GM21717 (cell line): ENCODE measurements around the gene ATP2A3.

ENCODE experiments used
- ATAC-seq: cut with Tn5 transposase; IDR thresholded peaks from one replicate; pipeline ENCODE4 v1.9.1; 2021; ENCODE audit warnings: mild to moderate bottlenecking, moderate library complexity; ENCODE audit not compliant: unreplicated experiment

Gene ATP2A3

DNA sequence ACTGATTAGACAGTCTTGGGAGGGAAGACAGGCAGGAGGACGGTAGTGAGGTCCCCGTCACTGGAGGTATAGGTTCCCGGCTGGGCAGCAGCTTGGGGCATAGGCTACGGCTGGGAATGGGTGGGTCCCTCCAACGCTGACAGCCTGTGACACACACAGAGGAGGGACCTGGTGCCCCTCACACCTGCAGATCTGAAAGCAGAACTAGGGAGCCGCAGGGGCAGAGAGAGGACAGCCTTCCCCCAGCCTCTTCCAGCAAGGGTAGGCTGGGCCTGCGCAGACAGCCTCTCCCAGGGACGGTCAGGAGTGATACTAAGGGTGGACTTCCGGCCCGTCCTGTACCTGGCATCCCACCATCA is 49.9 kb downstream of the ATP2A3 start:
- peak; percentile 42 for ATAC-seq

GRCh38 chr17:3913531-3914311 is 50.5 kb downstream of the ATP2A3 start:
- ATAC-seq = peak; percentile 29

DNA sequence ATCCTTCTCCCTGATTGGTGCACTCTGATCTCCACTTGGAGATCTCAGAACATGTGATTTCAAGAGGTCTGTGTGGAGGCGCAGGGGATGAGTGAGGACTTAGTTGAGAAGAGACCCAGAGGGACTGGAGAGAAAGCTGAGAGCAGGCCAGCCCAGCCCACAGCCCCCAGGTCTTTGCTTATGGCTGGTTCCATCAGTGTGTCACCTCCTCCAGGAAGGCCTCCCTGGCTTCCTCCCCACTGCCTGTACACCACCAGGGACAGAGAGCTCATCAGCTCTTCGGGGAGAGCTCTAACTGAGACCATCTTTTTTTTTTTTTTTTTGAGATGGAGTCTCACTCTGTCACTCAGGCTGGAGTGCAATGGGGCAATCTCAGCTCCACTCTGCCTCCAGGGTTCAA is 51.4 kb downstream of the ATP2A3 start:
- no peak for ATAC-seq

DNA sequence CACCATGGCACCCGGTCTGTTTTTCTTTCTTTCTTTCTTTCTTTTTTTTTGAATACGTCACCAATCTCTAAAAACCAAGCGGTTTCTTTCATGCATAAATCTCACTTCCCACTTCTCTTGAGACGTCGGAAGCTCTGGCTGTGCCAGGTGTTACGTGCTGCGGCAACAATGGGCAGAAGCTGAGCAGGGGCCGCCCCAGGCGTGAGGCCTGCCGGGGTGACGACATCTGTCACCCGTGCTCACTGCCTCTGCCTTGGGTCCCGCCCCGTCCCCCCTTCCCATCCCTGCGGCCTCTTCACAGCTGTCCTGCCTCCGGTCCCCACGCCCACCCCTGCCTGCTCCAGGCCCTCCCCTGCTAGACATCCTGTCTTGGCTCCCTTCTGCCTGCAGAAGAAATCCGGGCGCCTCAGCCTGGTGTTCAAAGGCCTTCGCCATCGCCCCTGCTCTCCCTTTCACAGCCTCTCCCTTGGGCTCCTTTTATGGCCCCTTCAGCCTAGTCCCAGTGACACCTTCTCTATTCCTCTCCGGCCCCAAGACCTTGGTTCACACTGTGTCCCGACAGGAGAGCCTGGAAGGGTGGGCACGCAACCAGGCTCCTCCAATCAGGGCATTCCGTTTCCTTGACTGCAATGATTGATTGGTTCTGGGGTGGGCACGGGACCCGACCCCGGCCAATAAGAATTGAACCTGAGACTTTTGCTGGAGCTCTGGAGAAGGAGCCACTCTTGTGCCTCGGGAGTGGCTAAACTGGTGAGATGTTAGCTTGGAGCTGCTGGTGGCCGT is 52.8 kb downstream of the ATP2A3 start:
- ATAC-seq = peak; percentile 72

GRCh38 chr17:3910420-3911270 is 53.6 kb downstream of the ATP2A3 start:
- ATAC-seq = no peak

DNA sequence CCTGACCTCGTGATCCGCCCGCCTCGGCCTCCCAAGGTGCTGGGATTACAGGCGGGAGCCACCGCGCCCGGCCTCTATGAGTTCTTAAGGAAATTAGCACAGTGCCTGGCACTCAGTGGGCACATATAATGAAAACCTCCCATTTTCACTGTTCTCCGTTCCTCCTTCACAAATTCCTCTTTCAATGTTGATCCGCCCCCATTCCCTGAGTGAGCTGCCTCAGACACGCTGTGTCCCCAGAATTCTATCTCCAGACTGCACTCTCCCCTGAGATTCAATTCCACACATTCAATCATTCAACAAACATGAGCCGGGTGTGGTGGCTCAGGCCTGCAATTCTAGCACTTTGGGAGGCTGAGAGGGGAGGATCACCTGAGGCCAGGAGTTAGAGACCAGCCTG is 55.0 kb downstream of the ATP2A3 start:
- no peak for ATAC-seq

DNA sequence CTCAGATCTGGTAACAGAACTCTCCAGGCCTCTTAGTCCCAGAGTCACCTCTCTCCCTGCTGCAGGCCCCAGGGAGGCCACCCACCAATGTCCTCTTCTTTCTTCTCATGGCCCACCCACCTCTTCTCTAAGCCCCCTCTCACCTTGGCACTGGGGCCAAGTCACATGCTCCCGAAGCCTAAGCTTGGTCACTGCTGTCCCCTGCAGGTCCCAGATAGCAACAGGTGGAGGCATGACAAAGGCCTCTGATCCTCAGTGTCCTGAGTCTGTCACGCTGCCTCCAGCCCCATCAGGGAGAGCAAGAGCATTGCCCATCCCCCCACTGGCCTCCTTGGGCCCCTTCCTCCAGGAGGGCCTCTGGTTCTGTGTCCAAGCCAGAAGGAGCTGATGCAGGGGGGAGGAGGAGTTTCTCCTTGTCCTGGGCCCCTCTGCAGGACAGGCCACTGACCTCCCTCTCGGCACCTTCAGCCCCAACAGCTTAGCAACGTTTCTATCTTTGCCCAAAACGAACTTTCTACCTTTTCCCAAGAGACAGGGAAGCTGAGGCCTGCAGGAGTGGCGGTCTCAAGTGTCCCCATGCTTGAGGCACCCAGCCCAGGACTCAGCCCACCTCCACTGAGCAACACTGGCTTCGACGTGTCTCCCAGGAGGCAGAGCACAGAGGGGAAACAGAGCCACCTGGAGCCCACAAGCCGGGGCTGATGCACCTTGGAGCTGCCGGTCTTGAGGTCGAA is 56.6 kb downstream of the ATP2A3 start:
- ATAC-seq = no peak

DNA sequence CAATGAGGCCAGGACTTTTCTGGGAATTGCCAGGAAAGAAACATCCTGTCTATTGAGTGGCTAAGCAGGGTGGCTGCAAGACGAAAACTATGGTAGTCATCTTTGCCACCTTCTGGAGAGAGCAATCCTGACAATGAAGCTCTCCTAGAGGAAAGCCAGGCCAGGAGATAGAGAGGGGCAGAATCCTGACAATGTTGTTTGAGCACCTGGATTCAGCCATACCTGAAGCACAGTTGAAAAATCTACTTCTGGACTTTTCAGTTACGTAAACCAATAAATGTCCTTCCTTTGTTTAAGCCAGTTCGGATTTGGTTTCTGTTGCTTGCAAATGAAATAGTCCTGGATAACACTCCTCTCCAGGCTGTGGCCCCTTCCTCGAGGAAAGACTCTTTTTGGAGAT is 57.4 kb downstream of the ATP2A3 start:
- no peak for ATAC-seq

DNA sequence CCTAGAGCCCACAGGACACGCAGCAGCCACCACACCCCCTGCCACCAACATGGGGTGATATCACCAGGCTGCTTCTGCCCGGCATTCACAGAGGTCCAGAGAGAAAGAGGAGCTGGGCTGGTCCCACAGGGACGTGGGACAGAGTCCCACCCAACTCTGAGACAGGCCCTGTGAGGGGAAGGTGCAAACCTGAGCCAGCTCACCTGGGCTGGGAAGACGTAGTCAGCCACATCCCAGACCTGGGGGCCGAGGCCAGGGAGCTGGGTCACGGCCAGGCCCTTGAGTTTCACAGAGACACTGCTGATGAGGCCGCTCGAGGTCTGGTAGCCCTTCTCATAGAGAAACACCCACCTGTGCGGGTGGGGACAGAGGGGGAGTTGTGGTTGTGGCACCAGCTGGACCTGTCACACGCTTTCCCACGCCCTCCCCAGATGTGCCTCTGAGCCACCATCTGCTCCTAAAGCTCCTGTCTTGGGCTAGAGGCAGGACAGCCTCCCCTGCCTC is 59.2 kb downstream of the ATP2A3 start:
- no peak for ATAC-seq

GRCh38 chr17:3904501-3904900 is 59.7 kb downstream of the ATP2A3 start:
- ATAC-seq = no peak

DNA sequence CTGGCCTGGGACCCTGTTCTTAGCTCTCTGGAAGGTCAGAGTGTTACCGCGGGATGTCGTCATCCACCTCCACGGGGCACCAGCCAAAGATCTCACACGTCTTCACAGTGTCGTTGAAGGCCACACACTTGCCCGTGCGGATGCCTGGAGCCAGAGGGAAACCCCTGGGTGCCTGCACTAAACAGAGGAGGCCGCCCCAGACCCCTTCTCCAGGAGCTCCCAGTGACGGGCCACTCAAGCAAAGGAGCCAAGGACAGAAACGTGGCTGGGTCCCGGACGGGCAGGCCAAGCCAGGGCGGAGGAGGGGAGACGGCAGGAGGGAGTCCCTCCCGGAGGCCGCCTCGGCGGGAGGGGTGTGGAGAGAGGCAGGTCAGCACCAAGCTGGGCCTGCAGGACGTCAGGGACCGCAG is 60.4 kb downstream of the ATP2A3 start:
- no peak for ATAC-seq

DNA sequence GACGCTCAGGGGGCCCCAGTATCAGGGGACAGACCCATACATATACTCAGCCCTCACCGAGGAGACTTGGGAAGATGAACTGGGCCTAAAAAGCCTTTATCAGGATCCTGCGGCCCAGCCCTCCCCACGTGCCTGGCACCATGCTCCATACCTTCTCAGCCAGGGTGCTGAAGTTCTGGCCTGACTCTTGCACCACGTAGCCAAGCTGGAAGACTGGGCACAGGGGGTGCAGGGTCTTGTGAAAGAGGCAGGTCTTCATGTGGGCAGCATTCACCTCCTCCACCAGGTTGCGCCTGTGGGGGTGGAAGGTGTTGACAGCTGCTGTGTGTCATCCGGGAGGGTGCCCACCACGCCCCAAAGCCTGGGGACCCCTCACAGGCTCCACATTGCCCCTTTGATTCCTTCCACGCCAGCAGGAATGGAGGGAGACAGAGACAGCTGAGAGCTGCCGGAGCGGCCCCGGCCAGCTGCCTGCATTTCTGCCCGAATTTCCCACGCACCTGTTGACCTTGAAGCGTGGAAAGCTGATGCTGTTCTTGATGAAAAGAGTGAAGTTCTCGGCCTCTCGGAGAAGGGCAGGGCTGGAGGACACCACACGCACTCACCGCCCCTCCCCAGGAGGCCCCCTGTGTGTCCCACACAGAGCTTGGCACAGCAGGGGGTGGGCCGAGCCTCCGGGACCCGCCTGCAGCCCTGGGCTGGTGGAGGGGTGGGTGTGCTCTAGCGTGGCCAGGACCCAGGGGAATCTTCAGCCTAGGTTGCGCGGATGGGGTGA is 61.0 kb downstream of the ATP2A3 start:
- ATAC-seq = no peak

GRCh38 chr17:3900646-3901045 is 63.6 kb downstream of the ATP2A3 start:
- ATAC-seq = no peak

DNA sequence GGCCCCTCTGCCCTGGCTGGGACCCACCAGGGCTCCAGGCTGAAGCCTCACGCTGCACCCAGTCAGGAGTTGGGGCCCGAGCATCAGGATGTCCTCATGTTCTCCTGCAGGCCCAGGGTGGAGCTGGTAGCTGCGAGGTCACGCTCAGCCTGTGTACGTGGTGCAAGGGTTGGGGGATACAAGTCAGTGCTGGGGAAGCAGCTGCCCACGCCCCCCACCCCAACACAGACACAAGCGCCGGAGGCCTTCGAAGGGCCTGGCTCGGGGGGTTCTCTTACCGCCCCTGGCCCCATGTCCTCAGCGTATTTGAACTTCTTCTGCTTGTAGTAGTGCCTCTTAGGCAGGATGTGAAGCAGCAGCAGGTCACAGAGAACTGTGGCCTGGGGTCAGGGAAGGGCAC is 66.5 kb downstream of the ATP2A3 start:
- no peak for ATAC-seq

GRCh38 chr17:3896968-3897235 is 67.3 kb downstream of the ATP2A3 start:
- ATAC-seq = no peak

GRCh38 chr17:3896108-3896967 is 67.9 kb downstream of the ATP2A3 start:
- ATAC-seq = no peak

DNA sequence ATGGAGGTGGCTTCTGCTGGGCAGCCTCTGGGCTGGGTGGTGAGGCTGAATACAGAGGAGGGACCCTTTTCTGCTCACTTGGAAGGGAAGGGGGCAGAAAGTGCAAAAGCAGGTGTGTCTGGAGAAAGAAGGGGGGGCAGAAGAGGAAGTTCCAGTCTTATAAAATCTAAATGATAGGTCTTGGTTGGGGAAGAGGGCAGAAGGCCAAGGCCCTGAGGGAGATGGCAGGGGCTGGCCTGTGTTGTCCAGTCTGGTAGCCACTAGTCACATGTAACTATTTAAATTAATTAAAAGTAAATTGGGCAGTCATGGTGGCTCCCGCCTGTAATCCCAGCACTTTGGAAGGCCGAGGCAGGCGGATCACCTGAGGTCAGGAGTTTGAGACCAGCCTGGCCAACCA is 68.9 kb downstream of the ATP2A3 start:
- no peak for ATAC-seq

DNA sequence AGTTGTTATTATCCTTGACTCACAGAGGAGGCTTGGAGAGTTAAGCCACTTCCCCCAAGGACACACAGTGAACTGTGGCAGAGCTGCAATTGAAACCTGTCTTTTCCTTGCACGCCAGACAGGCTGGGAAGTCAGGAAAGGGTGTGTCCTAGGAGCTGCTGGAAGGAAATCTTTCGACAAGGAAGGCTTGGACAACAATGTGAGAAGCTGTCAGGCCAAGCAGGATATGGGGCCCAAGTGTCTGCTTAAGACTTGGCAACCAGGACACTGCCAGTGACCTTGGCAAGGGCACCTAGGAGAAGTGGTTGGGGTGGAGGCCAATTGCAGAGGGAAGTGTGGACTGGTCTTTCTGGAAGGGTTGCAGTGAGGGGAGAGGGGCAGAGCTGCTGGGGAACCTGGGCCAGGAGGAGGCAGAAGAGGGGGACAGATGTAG is 69.3 kb downstream of the ATP2A3 start:
- ATAC-seq = no peak

DNA sequence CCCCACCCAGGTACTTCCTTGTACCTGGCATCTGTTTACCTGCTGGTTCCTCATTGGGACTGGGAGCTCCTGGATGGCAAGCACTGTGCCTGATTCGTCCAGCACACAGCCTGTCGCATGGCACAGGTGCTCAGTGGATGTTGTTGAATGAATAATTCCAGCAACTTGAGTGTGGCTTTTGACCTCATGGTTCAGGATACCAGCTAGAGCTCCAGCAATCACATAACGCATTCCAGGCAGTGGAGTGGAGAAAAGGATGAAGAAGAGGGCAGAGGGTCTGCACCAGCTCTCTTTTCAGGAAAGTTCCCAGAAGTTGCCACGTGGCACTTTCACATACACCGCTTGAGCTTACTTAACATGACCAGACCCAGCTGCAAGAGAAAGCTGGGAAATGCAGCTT is 70.0 kb downstream of the ATP2A3 start:
- no peak for ATAC-seq
